GM19438 (cell line): ENCODE measurements around the gene TOM1L2.

Experiments used
- ATAC-seq: cut with Tn5 transposase; IDR thresholded peaks from one replicate; pipeline ENCODE4 v1.9.1; 2021; ENCODE audit warnings: low read depth; ENCODE audit not compliant: unreplicated experiment

TOM1L2 gene

DNA sequence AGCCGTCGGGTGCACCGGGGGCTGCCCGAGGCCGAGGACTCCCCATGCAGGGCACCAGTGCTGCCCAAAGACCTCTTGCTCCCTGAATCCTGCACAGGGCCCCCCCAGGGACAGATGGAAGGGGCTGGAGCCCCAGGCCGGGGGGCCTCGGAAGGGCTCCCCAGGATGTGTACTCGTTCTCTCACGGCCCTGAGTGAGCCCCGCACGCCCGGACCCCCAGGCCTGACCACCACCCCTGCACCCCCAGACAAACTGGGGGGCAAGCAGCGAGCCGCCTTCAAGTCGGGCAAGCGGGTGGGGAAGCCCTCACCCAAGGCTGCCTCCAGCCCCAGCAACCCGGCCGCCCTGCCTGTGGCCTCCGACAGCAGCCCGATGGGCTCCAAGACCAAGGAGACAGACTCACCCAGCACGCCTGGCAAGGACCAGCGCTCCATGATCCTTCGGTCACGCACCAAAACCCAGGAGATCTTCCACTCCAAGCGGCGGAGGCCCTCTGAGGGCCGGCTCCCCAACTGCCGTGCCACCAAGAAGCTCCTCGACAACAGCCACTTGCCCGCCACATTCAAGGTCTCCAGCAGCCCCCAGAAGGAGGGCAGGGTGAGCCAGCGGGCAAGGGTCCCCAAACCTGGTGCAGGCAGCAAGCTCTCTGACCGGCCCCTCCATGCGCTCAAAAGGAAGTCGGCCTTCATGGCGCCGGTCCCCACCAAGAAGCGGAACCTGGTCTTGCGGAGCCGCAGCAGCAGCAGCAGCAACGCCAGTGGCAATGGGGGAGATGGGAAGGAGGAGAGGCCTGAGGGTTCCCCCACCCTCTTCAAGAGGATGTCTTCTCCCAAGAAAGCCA, 176.0 kb downstream of the TOM1L2 start:
- ATAC-seq = no peak

DNA sequence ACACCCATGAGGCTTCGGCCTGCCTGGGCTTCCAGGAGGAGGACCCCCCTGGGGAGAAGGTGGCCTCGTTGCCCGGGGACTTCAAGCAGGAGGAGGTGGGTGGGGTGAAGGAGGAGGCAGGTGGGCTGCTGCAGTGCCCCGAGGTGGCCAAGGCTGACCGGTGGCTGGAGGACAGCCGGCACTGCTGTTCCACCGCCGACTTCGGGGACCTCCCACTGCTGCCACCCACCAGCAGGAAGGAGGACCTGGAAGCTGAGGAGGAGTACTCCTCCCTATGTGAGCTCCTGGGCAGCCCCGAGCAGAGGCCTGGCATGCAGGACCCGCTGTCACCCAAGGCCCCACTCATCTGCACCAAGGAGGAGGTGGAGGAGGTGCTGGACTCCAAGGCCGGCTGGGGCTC, 176.9 kb downstream of the TOM1L2 start:
- ATAC-seq = no peak

DNA sequence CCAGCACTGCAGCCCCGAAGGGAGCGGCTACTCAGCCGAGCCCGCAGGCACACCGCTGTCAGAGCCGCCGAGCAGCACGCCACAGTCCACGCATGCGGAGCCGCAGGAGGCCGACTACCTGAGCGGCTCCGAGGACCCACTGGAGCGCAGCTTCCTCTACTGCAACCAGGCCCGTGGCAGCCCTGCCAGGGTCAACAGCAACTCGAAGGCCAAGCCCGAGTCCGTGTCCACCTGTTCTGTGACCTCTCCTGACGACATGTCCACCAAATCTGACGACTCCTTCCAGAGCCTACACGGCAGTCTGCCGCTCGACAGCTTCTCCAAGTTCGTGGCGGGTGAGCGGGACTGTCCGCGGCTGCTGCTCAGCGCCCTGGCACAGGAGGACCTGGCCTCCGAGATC, 177.8 kb downstream of the TOM1L2 start:
- ATAC-seq = no peak
